A172 (cell line): ENCODE measurements around the gene C1QTNF9. TPM values are rescaled to one million over a fixed set of nuclear protein-coding genes. Genes with fewer than 3 reads are reported as not detected.
"Not testable (repeated sequence)": the region's sequence is repeated elsewhere in the genome, so short reads cannot be mapped to it uniquely, and the experiment has no call there.

ENCODE experiments used
- DNase-seq: peaks from one replicate; pipeline ENCODE4 v3.0.0-alpha.2; 2015; ENCODE audit warnings: low spot score
- total RNA-seq: library from RNA; depleted of rRNA; stranded (reverse); fragments of >200 nt; shearing (Covaris generic); gene quantifications from 2 replicates; pipeline ENCODE4 v1.2.3, GENCODE V29; 2014; rRNA removed

C1QTNF9 gene
- total RNA-seq, 1 experiment from 2014 or later = not detected

GRCh38 chr13:24361113-24361512 lies 51.7 kb downstream of the C1QTNF9 start:
- no peak for DNase-seq

GRCh38 chr13:24361852-24362366 lies 52.5 kb downstream of the C1QTNF9 start:
- no peak for DNase-seq

- no peak for DNase-seq
These were observed 53.1 kb downstream of the C1QTNF9 start for GRCh38 chr13:24362435-24362952.

- DNase-seq = no peak
These were observed 55.8 kb downstream of the C1QTNF9 start for GRCh38 chr13:24365191-24365590.

GRCh38 chr13:24366315-24366714 lies 56.9 kb downstream of the C1QTNF9 start:
- DNase-seq = not testable (repeated sequence)

GRCh38 chr13:24371273-24371672 lies 61.9 kb downstream of the C1QTNF9 start:
- DNase-seq = not testable (repeated sequence)

Other genes with a start within 250 kb of the C1QTNF9 start
- gene SPATA13, start 148.9 kb upstream of the C1QTNF9 start, total RNA-seq = 3.4 and 4.8 TPM in 2 replicates
- gene PARP4, start 203.2 kb downstream of the C1QTNF9 start, total RNA-seq = 52.9 and 57.3 TPM in 2 replicates